OCI-LY7 (cell line): ENCODE measurements around the gene LTBP4.

Experiments used
- EZH2phosphoT487 ChIP-seq: fragments of 200-600 bp; sonication (generic); IDR thresholded peaks from 2 replicates; pipeline ENCODE4 v1.6.1; 2018; ENCODE audit warnings: low read depth, borderline replicate concordance, mild to moderate bottlenecking, mixed run types, antibody characterized with exemption, low read length, moderate library complexity, mixed read lengths
- TF ChIP-seq, protein P1 (sequence below): fragments of 200-600 bp; sonication (generic); conservative IDR thresholded peaks from 2 replicates; pipeline ENCODE4 v1.5.1; 2014; ENCODE audit warnings: mild to moderate bottlenecking, antibody characterized with exemption, low read length, moderate library complexity, mixed read lengths

DNA sequence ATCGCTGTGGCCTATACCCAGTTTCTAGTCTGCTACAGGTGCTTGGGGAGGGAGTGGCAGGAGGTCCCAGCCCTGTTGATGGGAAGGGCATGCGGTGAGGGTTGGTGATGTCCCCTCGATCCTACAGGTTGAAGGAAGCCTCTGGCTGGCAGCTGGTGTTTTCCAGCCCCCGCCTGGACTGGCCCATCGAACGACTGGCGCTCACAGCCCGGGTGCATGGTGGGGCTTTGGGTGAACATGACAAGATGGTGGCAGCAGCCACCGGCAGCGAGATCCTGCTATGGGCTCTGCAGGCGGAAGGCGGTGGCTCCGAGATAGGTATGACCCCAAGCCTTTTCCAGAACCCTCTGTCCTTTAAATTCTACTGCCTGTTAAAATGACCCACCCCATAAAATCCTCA is 20.6 kb upstream of the LTBP4 start:
- TF ChIP-seq, protein P1, sequence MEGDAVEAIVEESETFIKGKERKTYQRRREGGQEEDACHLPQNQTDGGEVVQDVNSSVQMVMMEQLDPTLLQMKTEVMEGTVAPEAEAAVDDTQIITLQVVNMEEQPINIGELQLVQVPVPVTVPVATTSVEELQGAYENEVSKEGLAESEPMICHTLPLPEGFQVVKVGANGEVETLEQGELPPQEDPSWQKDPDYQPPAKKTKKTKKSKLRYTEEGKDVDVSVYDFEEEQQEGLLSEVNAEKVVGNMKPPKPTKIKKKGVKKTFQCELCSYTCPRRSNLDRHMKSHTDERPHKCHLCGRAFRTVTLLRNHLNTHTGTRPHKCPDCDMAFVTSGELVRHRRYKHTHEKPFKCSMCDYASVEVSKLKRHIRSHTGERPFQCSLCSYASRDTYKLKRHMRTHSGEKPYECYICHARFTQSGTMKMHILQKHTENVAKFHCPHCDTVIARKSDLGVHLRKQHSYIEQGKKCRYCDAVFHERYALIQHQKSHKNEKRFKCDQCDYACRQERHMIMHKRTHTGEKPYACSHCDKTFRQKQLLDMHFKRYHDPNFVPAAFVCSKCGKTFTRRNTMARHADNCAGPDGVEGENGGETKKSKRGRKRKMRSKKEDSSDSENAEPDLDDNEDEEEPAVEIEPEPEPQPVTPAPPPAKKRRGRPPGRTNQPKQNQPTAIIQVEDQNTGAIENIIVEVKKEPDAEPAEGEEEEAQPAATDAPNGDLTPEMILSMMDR, result no peak
- no peak for TF ChIP-seq EZH2phosphoT487
